ENCODE measurements around the gene PPAN.

The PPAN gene, protein sequence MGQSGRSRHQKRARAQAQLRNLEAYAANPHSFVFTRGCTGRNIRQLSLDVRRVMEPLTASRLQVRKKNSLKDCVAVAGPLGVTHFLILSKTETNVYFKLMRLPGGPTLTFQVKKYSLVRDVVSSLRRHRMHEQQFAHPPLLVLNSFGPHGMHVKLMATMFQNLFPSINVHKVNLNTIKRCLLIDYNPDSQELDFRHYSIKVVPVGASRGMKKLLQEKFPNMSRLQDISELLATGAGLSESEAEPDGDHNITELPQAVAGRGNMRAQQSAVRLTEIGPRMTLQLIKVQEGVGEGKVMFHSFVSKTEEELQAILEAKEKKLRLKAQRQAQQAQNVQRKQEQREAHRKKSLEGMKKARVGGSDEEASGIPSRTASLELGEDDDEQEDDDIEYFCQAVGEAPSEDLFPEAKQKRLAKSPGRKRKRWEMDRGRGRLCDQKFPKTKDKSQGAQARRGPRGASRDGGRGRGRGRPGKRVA

DNA sequence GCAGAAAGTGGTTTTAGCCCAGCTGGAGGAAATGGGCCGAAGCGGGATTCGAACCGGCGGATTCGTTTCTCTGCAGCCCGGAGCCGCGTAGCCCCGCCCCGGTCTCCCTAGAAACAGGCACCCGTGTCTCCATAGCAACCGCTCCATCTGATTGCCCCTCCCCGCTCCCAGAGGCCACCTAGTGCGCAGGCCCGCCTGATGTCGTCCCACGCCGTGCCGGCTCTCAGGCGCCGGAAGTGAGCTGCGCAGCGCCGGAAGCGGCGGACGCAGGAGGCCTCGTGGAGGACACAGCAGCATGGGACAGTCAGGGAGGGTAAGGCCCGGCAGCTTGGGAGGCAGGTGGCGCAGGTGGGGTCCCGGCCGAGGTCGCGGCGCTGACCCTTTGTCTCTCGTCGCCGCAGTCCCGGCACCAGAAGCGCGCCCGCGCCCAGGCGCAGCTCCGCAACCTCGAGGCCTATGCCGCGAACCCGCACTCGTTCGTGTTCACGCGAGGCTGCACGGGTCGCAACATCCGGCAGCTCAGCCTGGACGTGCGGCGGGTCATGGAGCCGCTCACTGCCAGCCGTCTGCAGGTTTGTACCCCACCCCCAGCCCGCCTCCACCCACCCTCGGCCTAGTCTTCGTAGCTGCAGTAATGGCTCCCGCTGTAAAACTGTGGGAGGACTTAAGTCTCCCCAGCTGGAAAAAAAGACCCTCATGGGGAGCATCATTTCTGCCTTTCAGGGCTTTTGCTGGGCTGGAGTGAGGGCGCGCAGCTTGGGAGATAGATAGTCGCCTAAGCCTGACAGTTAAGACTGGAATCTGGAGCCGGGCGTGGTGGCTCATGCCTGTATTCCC is at the start of gene PPAN:
PPAN (plus strand) TSS at position 263 of the 837 bp plus-strand sequence; CDS start at position 296, 33 bp downstream.
- intact Hi-C loops (cut with DNase I): no loop called here
- peak; percentile 96 to 100 (median 98) for DNase-seq

DNA sequence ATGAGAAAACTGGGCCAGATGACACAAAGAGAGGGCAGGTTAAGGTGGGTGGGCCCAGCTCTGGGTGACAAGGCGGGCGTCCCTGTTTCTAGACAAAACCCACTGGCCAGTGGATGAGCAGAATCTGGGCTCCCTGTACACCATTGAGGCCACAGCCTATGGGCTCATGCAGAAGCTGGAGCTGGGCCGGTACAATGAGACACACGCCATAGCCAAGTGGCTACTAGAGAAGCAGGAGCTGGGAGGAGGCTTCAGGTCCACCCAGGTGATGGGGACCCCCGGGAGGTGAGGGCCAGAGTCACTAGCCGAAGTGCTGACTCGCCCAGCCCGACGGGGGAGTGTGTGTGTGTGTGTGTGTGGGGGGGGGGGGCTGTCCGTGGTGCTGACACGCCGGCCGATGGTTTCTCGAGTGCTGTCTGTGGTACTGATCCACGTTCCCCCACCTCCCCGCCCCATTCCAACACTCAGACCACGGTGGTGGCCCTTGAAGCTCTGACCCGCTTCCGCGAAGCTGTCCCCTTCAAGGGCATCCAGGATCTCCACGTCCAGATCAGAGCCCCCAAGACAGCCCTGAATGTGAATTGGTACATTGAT is 44.3 kb upstream of the PPAN start:
- no peak for DNase-seq
- intact Hi-C loops (cut with DNase I): no loop called here

DNA sequence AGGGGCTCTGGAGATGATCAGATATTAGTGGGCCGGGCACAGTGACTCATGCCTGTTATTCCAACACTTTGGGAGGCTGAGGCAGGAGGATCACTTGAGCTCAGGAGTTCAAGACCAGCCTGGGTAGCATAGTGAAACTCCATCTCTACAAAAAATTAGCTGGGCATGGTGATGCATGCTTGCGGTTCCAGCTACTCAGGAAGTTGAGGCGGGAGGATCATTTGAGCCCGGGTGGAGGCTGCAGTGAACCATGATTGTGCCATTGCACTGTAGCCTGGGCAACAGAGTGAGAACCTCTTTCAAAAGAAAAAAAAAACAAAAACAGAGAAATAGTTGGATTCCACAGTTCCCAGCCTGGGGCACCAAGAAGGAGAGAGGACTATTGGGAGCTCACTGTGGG is 38.0 kb upstream of the PPAN start:
- no peak for DNase-seq
- intact Hi-C loops (cut with DNase I): no loop called here

DNA sequence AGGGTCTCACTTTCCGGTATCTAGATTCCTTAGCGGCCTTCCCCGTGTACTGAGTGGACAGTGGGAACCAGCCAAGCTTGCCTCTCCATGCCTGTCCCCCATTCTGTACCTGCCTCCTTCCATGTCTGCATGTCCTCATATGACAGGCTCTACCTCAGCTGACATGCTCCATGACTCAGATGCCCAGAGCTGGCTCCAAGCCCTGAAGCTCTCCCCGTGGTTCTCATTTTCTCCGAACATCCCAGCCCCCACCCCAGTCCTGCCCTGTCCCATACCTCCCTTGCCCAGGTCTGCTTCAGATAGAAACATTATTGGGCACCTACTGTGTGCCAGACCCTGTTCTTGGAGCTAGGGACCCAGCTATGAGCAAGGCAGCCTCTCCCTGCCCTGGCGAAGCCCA is 37.1 kb upstream of the PPAN start:
- intact Hi-C loops (cut with DNase I): no loop called here
- DNase-seq: peak in 1 of 10 donors; percentile 15

DNA sequence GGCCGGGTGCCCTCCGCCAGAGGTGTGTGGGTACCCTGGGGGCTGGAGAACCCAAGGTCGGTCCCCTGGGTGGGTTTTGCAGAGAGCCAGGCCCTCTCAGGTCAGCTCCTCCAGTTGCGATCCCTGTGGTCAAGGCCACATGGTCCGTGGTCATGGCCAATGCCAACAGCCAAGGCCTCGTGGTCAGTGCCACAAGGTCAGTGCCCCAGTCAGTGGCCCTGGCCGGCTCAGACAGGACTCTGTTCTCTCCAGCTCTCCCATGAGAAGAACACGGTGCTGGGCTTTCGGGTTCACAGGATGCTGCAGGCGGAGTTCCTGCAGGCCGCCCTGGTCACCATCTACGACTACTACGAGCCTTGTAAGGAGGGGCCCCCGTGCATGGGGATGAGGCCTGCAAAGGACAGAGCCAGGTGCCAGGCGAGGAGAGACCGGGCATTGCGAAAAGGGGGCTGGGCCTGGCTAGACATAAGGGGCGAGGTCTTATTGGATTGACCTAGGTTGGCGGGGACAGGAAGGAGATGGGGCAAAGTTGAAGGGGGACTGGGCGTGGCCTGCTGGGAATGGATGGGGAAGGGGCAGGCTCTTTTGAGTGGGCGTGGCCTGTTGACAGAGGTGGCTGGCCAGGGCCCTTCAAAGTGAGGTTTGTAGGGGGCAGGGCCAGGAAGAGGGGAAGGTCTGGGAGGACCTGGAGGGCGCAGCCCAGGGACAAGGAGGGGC is 35.3 kb upstream of the PPAN start:
- no peak for DNase-seq
- intact Hi-C loops (cut with DNase I): no loop called here

DNA sequence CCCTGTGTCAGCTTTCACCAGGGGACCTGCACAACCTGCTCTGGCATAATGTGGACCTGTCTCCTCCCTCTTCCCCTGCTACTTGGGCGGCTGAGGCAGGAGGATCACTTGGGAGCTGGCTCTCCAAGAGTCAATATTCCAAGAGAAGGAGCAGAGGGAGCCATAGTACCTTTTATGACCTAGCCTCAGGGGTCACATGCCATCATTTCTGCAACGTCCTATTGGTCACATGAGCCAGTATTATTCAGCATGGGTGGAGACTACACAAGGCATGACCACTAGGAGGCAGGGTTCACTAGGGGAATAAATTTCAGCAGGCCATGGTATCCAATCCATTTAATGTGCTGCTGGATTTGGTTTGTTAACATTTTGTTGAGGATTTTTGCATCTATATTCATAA is 32.0 kb upstream of the PPAN start:
- no peak for DNase-seq
- intact Hi-C loops (cut with DNase I): no loop called here

DNA sequence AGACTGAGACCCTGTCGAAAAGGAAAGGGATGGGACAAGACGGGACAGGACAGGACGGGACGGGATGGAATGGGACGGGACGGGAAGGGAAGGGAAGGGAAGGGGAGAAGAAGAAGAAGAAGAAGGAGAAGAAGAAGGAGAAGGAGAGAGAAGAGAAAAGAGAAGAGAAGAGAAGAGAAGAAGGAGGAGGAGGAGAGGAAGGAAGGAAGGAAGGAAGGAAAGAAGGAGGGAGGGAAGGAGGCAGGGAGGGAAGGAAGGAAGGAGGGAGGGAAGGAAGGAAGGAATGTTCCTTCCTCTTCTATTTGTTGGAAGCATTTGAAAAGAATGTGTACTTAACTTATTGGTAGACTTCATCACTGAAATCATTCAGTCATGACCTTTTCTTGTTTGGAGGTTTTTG is 29.6 kb upstream of the PPAN start:
- DNase-seq: no peak
- intact Hi-C loops (cut with DNase I): no loop called here

DNA sequence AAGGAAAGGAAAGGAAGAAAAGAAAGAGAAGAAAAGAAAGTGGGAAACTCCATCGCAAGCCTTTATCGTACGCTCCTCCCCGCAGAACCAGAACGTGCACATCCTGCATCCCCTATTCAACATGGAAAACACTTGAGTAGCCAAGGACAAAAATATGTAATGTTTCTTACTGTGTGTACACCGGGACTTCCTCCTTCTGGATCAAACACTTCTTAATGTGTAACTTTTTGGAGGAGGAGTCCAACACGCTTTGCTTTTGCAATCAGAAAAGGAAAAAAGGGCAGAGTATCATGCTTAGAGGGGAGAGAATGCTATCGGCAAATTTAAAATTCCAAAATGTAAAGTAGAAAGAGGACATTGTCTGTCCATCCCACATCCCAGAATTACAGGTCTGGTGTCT is 27.8 kb upstream of the PPAN start:
- no peak for DNase-seq
- intact Hi-C loops (cut with DNase I): no loop called here

DNA sequence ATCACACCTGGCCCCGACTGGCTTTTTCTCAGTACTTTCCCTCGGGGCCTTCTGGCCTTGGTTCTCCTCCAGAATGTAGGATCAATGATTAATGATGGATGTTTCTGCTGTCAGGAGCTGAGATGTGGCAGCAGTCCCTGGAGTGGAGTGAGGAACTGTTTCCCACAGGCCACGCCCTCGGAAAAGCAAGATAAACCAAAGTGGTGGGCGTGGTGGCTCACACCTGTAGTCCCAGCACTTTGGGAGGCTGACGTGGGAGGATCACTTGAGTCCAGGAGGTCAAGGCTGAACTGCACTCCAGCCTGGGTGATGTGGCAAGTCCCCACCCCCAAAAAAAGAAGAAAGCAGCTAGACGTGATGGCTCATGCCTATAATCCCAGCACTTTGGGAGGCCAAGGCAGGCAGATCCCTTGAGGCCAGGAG is 27.1 kb upstream of the PPAN start:
- no peak for DNase-seq
- intact Hi-C loops (cut with DNase I): no loop called here

DNA sequence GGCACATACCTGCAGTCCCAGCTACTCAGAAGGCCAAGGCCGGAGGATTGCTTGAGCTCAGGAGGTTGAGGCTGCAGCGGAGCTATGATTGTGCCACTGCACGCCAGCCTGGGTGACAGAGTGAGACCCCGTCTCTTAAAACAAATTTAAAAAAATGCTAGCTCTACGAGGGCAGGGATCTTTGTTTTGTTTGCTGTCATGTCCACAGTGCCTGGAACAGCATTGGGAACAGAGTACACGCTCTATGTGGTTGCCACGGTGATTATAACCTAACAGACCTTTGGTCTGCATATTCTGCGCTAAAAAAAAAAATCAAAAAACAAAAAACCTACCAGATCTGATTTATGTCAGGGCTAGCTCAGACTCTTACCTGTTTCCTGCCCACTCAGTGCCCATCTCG is 22.3 kb upstream of the PPAN start:
- intact Hi-C loops (cut with DNase I): no loop called here
- no peak for DNase-seq

DNA sequence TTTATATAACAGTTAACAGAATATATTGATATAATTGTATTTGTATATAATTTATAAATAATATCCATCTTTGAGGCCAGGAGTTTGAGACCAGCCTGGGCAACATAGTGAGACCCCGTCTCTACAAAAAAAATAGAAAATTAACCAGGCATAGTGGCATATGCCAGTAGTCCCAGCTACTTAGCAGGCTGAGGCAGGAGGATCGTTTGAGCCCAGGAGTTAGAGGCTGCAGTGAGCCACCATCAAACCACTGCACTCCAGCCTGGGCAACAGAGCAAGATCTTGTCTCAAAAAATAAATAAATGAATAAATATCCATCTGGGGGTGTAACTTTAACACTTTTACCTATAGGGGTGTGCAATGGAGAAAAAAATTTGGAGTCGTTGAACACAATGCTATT is 21.4 kb upstream of the PPAN start:
- intact Hi-C loops (cut with DNase I): no loop called here
- DNase-seq: no peak

DNA sequence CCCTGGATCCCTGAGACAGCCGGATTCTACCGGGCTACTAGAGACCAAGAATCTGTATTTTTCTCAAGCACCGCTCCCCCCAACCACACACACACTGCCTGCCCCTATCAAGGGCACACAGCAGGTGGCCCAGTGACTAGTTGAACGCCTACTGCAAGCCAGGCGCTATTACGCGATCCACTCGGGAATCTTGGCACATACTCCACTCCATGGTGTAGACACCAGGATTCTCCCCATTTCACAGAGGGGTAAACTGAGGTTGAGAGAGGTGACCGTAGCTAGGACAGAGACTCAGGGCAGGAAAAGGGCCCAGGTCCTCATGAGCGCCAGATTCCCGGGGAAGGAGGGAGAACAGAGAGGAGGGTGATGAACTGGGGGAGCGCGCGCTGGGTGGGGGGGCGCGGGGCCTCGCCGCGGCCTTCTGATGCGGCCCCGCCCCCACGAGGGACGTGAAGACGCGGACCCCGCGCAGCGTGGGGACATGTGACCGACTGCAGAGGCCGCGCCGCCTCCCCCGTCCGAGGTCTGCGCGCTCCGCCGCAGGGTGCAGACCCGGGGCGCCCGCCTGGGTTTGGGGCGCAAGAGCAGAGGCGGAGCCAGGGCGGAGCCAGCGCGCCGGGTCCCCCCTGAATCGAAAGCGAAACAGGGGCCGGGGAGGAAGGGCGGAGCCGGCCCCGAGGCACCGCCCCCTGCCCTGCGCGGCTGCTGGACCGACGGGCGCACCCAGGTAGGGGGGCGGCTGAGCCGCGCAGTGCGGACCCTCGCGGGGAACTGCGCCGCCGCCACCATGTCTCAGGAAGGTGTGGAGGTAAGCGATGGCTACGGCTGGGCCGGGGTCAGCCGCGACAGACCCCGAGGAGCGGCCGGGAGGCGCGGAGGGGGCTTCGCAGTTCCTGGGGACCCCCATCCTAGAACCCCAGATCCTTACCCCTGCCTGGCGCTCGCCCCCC is 20.2 kb upstream of the PPAN start, which contains the start of gene SHFL:
SHFL (plus strand) TSS at position 677 of the 950 bp plus-strand sequence; CDS start at position 788, 111 bp downstream.
- peak; percentile 39 to 95 (median 66) for DNase-seq
- intact Hi-C loops (cut with DNase I): no loop called here

DNA sequence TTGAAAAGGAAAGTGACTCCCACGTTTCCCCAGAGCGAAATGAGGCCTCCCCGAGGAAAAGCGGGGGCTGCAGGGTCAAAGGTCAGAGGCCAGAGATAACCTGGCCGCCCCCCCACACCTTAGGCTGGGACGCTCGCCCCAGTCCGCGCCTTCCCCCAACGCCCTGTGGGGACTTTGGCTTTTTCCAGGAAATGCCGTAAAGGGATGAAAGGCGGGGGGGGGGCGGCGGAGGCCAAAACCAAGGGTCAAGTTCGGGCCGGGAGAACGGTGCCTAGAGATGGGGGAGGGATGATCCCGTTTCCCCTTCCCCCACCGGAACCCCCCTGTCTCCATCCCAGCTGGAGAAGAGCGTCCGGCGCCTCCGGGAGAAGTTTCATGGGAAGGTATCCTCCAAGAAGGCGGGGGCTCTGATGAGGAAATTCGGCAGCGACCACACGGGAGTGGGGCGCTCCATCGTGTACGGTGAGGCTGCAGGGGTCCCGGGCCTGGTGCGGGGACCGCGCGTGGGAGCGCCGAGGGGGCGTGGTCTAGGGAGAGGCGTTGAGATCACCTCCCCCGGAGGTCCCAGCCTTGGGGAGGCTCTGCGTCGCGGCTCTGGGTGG is 19.5 kb upstream of the PPAN start:
- no peak for DNase-seq
- intact Hi-C loops (cut with DNase I): no loop called here

DNA sequence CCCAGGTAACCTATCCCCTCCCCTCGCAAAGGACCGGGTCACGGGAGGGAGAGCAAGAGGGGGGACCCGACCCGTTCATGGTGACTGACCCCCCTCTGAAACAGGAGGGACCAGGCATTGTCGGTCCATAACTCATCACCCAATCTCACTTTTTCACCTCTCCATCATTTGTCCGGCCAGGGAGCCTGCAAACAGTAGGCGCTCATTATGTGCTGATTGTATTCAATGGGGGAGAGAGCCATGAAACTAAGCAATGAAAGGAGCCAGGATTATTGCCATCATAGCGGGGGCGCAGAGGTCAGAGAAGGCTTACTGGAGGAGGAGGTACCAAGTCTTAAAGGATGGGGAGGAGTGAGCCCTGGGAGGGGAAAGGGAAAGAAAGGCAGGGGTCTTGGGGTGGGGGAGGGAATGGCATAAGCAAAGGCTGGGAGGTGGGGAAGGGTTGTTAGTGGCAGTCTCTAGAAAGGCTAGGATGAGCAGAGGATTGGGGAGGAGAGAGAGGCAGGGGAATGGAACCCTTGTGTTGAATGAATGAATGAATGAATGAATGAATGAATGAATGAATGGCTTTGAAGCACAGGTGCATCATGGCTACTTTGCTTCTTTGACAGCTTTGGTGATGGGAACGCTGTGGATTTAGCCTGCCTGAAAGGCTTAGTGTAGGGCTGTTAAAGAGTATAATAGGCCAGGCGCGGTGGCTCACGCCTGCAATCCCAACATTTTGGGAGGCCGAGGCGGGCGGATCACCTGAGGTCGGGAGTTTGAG is 18.7 kb upstream of the PPAN start:
- DNase-seq: no peak
- intact Hi-C loops (cut with DNase I): no loop called here

DNA sequence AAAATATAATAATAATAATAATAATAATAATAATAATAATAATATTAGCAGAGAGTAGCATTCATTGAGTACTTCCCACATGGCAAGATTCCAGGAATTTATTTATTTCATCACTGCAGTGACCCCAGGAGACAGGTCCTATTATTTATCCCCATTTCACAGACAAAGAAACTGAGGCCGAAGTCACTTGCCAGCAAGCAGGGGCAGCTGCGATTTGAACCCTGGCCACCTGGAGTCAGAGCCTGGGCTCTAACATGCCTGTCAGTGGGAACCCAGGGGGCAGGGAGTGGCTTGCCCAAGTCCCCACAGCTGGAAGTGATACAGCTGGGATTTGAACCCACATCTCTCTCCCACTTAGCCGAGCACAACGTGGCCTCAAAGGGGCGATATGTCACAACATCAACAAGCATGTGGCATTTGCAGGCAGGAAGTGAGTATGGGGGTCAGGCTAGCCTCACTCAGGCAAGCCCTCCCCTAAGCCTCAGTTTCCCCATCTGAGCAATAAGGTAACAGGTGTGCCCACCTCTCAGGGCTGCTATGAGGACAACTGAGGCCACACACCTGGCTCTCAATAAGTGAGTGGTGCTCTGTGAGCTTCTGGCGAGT is 17.1 kb upstream of the PPAN start:
- intact Hi-C loops (cut with DNase I): no loop called here
- DNase-seq: no peak

DNA sequence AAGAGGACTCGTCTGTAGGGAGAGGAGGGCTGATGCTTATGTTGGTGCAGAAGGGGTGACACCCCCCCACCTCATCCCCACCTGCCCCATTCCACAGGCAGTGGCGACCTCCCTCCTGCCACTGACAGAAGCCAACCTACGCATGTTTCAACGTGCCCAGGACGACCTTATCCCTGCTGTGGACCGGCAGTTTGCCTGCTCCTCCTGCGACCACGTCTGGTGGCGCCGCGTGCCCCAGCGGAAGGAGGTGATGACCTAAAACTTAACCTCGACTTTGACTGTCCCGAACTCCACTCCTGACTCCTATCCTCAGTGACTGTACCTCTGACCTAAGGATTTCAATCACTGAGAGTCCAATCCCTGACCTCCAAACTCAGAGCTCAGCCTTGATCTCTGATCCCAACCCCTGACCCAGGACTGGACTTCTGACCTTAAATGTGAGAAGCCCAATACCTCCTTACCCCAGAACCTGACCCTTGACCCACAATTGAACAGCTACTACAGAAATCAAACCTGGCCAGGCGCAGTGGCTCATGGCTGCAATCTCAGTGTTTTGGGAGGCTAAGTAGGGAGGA is 16.3 kb upstream of the PPAN start:
- intact Hi-C loops (cut with DNase I): no loop called here
- DNase-seq: no peak

DNA sequence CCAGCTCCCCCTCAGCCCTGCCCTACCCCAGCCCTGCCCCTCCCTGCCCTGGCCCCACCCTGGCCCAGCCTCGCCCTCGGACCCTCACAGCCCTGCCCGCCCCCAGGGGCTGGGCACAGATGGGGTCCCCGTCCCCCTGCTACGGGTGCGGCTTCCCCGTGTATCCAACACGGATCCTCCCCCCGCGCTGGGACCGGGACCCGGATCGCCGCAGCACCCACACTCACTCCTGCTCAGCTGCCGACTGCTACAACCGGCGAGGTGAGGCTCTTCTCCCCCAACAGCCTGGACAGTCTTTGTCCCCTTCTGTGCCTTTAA is 14.8 kb upstream of the PPAN start:
- intact Hi-C loops (cut with DNase I): no loop called here
- DNase-seq: no peak

Data from posterior cingulate gyrus (tissue), 11 donors.